GM20000 (cell line): ENCODE measurements around the gene NT5C1B.

Experiments used
- DNase-seq: peaks from one replicate; pipeline ENCODE4 v3.0.0; 2012; ENCODE audit warnings: low spot score
- TF ChIP-seq, protein P1 (sequence below): IDR thresholded peaks from 2 replicates; pipeline ENCODE4 v1.5.1; 2012; ENCODE audit warnings: mild to moderate bottlenecking, control low read depth; ENCODE audit errors: extremely low read depth, missing control alignments

Gene NT5C1B

DNA sequence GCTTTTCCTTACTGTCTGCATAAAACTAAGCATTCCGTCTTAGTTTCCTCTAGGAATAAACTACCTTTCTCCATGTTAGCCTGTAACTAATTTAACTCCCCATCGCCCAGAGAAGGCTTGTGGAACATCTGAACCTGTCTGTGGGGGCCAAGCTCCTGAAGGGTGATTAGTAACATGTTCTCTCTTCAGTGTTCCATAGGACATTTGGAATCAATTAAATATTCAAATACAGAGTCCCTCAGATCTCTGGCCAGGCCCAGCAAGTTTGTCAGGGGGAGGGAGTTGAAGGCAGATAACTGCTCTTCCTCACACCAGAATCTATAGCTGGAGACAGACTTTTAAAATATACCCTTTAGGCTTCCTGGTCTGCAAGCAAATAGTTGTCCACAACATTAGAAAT lies 37.7 kb downstream of the NT5C1B start:
- TF ChIP-seq, protein P1, sequence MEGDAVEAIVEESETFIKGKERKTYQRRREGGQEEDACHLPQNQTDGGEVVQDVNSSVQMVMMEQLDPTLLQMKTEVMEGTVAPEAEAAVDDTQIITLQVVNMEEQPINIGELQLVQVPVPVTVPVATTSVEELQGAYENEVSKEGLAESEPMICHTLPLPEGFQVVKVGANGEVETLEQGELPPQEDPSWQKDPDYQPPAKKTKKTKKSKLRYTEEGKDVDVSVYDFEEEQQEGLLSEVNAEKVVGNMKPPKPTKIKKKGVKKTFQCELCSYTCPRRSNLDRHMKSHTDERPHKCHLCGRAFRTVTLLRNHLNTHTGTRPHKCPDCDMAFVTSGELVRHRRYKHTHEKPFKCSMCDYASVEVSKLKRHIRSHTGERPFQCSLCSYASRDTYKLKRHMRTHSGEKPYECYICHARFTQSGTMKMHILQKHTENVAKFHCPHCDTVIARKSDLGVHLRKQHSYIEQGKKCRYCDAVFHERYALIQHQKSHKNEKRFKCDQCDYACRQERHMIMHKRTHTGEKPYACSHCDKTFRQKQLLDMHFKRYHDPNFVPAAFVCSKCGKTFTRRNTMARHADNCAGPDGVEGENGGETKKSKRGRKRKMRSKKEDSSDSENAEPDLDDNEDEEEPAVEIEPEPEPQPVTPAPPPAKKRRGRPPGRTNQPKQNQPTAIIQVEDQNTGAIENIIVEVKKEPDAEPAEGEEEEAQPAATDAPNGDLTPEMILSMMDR, result no peak
- DNase-seq, result no peak

DNA sequence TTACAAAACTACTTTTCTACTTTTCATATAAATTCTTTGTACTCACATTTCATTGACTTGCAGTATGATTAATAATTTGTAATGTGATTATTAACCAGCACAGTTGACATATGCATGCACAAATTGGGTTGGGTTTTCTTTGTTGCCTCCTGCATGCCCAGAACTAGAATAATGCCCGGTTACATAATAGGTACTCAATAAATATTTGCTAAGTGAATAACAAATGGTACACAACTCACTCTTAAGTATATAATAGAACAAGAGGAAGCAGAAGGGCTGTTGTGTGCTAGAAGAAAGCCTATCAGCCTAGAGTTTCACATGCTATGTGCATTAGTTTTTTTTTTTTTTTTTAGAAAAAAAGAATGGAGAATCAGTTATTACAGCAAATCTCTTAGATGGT lies 38.2 kb downstream of the NT5C1B start:
- DNase-seq, result no peak
- TF ChIP-seq, protein P1, result no peak

GRCh38 chr2:18550433-18550832 lies 38.9 kb downstream of the NT5C1B start:
- TF ChIP-seq, protein P1, result no peak
- DNase-seq, result no peak

DNA sequence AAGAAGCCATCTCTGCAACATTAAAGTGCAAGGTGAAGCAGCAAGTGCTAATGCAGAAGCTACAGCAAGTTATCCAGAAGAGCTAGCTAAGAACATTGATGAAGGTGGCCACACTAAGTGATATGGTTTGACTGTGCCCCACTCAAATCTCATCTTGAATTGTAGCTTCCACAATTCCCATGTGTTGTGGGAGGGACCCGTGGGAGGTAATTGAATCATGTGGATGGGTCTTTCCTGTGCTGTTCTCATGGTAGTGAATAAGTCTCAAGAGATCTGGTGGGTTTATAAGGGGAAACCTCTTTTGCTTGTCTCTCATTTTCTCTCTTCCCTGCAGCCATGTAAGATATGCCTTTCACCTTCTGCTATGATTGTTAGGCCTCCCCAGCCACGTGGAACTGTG lies 40.3 kb downstream of the NT5C1B start:
- DNase-seq, result no peak
- TF ChIP-seq, protein P1, result no peak

GRCh38 chr2:18548621-18549020 lies 40.7 kb downstream of the NT5C1B start:
- TF ChIP-seq, protein P1, result no peak

DNA sequence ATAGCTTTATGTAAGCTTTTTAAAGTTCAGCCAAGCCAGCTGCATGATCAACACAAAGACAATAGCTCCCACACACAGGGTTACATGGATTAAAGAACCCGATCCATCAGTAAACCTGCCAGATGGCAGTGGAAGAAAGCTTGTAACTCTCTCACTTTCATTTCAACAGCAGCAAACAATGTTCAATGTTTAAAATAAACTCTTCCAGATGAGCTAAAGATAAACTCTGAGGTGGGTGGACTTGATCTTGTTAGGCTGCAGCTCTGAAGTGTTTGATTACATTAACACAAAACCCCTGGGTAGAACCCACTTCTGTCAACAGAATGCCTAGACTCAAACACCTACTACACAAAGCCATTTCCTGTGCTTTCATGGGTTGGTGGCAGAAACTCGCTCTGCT lies 42.8 kb downstream of the NT5C1B start:
- no peak for DNase-seq
- TF ChIP-seq, protein P1, result no peak

More at GRCh38 chr2:18548621-18549020, 40.7 kb downstream of the NT5C1B start:
- no peak for DNase-seq

GRCh38 chr2:18545384-18545783 lies 44.0 kb downstream of the NT5C1B start:
- TF ChIP-seq, protein P1, result no peak
- DNase-seq, result no peak
